HG03432 (cell line): ENCODE measurements around the gene GAL3ST2.
"Not testable (repeated sequence)": the region's sequence is repeated elsewhere in the genome, so short reads cannot be mapped to it uniquely, and the experiment has no call there.

Source experiments
- ATAC-seq: cut with Tn5 transposase; IDR thresholded peaks from one replicate; pipeline ENCODE4 v1.9.1; 2021; ENCODE audit warnings: mild to moderate bottlenecking, moderate library complexity; ENCODE audit not compliant: unreplicated experiment

GAL3ST2 gene

GRCh38 chr2:241767464-241768250 is 9.0 kb upstream of the GAL3ST2 start:
- no peak for ATAC-seq

GRCh38 chr2:241768251-241768711 is 8.3 kb upstream of the GAL3ST2 start:
- no peak for ATAC-seq

GRCh38 chr2:241768850-241769249 is 7.8 kb upstream of the GAL3ST2 start:
- ATAC-seq: no peak

DNA sequence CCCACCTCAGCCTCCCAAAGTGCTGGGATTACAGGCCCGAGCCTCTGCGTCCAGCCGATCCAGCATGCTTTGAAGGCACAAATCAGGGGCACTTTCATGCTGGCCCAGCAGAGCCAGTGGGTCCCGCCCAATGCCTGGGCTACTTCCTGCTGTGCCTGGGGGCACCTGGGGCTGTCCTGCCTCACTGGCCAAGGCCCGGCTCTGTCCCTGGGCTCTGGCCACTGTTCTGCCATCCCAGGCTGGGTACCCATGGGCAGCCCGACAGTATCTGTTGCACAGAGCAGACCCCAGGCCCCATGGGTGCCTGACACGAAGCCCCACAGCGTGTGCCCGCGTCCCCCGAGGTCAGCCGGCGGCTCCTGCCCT is 6.8 kb upstream of the GAL3ST2 start:
- no peak for ATAC-seq

DNA sequence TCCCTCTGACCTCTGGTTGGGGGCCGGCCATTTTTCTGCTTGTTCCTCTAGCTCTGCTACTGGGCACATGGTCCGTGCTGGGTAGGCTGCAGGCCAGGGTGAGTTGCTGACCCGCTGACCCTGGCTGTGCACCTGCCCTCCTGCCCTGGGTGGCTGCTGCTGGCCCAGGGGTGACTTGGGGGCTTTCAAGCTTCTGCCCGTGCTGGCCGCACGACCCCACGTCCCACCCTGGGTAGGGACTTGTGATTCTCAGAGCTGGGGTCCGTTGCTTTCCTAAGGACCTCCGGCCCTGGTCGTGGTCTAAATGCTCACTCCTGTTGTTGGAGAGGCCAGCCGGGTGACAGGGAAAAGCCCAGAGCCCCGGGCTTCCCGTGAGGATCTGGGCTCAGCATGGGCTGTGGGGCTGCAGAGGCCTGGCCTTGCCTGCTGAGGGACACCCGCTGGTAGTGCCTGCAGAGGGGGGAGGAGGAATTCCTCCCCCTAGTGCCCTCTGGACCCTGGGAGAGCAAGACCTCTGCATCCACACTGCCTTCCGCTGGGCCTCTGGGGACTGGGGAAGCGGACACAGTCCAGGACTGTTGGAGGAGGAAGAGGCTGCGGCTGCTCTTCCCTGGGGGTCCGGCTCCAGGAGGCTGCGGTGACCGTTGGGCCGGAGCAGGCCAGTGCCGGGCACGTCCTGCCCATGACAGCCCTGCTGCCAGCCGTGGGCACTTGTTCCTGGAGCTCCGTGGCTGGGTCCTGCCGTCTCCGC is 6.3 kb upstream of the GAL3ST2 start:
- no peak for ATAC-seq

DNA sequence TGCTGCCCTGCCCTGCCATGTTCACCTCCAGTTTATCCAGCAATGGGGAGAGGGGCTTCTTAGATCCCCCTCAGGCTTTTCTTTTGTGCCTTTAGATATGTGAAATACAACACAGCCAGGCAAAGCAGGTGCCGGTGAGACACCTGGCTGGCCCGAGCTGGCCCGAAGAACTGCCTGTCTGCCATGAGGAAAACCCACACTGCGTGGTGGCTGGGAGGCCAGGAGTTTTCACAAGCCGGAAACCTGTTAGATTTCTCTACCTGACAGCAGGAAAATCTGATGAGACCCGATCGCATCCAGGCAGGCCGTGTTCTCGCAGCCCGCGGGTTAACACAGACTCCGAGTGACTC is 5.7 kb upstream of the GAL3ST2 start:
- ATAC-seq: no peak

- no peak for ATAC-seq
Observed at GRCh38 chr2:241771286-241772062, 5.1 kb upstream of the GAL3ST2 start.

DNA sequence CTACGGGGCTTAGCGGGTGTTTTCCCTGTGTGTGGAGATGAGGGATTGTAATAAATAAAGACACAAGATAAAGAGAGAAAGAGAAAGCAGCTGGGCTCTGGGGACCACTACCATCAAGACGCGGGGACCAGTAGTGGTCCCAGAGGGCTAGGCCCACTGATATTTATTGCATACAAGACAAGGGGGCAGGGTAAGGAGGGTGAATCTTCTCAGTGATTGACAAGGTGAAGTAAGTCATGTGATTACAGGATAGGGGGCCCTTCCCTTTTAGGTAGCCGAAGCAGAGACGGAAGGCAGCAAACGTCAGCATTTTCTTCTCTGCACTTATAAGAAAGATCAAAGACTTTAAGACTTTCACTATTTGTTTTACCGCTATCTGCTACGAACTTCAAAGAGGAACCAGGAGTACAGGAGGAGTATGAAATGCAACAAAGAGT is 4.5 kb upstream of the GAL3ST2 start:
- no peak for ATAC-seq

DNA sequence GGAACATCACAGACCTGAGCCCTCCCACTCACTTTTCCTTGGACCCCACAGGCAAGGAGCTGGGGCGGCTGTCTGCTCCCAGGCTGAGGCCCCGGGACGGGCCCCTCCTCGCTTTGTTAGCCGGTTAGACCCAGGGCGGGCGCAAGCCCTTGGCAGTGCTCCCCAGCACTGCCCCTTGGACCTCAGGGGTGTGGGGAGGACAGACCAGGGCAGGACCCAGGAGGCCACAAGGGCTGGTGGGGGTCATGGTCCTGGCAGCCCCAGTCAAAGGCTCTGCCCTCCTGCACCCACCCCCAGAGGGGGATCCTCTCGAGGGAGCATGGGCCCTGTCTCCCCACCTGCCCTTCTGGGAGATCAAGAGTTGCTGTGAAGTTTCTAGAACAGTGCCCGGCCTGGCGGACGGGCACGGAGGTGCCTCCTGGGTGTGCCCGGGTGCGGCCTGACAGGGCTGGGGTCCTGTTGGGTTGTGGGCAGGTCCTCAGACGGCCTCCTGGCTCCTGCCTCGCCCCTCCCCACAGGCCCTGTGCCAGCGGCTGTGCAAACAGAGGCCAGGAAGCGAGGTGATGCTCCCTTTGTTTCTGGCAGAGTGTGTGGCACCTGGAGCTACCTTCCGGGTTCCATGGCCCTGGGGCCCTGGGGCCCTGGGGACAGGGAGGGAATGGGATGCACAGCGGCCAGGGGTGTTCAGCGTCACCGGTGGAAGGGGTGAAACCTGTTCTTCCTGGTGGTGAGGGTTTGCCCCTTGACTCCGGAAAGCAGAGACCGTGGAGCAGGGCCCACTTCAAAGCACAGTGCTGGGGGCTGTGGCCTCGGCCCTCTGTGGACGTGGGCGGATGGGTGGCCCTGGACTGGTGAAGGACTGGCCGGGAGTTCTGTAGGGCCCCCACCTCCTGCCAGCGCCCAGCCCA is 2.9 kb upstream of the GAL3ST2 start:
- ATAC-seq: no peak

GRCh38 chr2:241774419-241775222 is 2.0 kb upstream of the GAL3ST2 start:
- ATAC-seq: no peak

DNA sequence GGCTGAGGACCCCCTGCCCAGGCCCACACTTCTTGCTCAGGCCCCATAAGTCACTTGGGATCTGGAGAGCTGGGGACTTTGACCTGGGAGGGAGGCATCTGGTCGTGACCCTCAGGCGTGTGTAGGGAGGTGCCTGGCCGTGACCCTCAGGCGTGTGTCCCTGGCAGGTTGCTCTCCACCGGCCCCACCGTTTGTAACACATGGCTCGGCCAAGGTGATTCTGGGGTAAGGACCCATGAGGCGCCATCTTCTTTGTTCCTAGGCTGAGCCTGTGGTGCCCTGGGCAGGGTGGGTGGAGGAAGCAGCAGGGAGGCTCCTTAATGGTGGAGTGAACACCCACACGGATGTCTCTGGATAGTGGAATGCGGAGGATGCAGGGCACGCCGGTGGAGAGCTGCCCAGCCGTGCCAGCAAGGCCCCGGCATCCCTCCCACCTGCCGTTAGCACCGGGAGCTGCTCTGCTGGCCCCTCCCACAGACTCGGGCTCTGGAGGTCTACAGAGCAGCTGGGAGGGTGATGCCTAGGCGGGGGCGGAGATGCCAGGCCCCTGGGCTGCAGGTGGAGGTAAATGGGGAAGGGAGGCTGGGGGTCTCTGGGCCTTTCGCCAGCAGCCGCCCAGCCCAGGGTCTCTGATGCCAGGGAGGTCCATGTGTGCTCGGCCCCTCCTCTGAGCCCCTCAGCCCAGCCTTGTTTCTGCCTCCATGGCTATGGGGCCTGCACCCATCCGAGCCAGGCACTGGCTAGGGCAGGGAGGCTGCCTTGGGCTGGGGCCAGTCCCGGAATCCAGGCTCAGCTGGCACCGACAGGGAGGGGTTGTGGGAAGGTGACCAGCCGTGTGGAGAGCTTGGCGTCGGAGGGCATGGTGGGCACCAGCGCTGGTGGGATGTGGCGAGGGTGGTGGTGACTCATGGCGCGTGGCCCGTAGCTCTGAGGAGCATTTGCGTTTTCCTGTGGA is 1.1 kb upstream of the GAL3ST2 start:
- no peak for ATAC-seq

DNA sequence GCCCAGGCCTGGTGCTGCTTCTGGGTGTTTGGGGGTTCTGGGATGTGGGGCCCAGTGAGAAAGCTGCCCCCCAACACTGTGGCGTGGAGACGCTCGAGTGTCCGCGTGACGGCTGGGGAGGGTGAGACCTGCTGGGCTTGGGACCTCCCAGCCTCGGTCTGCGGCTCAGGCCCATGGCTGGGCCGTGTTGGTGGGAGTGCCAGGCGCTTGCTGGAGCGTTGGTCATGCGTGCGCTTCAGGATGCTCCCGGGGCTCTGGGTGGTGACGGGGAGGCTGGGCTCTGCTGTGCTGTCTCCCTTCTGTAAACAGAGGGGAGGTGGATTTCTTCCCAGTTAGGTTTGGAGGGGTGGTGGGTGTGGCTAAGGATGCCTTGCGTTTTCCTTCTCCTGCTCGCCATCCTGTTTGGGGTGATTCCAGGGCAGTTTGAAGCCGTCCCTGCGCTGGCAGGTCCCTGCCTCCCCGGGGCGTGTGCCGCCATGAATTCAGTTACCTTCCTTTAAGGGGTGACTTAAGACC is 606 bp downstream of the GAL3ST2 start:
- ATAC-seq: no peak

DNA sequence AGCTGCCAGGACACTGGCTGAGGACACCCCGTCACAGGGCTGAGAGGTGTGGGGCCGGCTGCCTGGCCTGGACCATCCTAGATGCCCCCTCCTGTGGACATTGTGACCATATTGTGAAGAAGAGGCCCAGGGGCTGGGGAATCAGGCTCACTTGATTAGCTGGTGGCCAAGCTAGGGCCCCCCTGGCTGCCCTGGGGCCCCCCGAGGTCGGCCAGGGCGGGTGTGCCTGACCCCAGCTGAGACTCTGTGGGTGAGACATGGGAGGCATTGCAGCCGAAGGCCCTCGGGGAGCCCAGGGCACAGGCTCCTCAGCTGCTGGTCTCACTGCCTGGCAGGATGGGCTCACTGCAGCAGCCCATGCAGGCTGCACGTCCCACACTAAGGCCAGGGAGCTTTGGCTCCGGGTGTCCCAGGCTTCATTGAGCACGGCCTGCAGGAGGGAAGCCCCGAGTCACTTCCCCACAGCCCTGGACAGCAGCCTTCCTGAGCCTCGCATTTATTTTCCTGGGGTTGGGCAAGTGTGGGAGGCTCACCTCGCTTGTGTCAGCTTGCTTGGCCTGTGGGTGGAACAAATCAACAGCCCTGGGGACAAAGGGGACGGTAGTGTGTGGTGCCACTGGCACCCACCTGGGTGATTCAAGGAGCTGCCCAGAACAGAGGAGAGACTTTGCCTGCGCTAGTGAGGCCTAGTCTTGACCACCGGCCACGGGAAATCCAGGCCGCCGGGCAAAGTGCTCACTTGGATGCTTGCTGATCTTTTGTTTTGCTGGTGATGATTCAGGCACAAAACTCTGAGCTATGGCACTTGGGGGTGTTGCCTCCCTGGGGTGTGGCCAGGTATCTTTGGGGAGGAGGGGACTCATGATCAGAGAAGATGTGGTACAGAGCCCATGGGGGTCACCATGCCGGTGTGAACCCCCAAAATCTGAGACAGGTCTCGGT is 1.3 kb downstream of the GAL3ST2 start:
- ATAC-seq: no peak

GRCh38 chr2:241780939-241781569 is 4.4 kb downstream of the GAL3ST2 start:
- ATAC-seq: no peak

DNA sequence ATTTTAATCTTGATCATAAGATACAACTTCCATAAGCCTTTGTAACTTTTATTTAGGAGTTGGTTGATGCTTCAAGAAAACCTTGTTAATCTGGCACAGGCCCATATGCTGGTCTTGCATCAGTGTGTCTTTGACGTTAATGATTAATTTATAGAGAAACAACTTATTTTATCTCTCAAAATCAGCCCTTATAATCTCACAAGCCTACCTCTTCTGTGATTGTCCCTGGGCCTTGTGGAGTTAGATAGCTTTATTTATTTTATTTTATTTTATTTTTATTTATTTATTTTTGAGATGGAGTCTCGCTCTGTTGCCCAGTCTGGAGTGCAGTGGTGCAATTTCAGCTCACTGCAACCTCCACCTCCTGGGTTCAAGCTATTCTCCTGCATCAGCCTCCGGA is 5.4 kb downstream of the GAL3ST2 start:
- ATAC-seq: not testable (repeated sequence)

- ATAC-seq: no peak
Observed at GRCh38 chr2:241788135-241788534, 11.5 kb downstream of the GAL3ST2 start.

- ATAC-seq: no peak
Observed at GRCh38 chr2:241788572-241788971, 11.9 kb downstream of the GAL3ST2 start.
